ENCODE data around the gene FCSK. TPM values are rescaled to one million over a fixed set of nuclear protein-coding genes. Genes with fewer than 3 reads are reported as not detected.
A peak's percentile ranks its signal among the peaks of the same experiment; 100 is the strongest.

Gene FCSK
- total and polyA plus RNA-seq, 8 donors, result 11.7 to 33.6 (median 15.2) TPM

DNA sequence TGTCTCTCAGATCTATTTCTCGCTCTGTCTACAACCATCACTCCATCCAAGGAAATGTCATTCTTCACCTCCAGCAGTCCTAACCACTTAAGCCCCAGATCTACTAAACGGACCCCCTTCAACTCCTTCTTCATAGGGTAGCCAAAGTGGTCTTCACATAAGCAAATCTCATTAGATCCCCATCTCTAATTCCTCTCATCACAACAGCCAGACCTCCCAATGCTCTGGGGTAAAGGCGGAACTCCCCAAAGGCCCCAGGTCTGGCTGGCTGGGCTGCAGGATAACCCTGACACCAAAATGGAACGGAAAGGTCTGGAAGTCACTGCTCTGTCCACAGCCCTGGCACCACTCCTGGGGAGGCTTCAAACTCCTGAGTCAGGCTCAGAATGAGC is 26.6 kb upstream of the FCSK start:
- FAIRE-seq, result no peak
- H3K4me3 ChIP-seq, result no peak overlapping the region
- WGBS, 2 donors, result 40 to 44% methylated on average over 4 of the region's 4 CpGs

DNA sequence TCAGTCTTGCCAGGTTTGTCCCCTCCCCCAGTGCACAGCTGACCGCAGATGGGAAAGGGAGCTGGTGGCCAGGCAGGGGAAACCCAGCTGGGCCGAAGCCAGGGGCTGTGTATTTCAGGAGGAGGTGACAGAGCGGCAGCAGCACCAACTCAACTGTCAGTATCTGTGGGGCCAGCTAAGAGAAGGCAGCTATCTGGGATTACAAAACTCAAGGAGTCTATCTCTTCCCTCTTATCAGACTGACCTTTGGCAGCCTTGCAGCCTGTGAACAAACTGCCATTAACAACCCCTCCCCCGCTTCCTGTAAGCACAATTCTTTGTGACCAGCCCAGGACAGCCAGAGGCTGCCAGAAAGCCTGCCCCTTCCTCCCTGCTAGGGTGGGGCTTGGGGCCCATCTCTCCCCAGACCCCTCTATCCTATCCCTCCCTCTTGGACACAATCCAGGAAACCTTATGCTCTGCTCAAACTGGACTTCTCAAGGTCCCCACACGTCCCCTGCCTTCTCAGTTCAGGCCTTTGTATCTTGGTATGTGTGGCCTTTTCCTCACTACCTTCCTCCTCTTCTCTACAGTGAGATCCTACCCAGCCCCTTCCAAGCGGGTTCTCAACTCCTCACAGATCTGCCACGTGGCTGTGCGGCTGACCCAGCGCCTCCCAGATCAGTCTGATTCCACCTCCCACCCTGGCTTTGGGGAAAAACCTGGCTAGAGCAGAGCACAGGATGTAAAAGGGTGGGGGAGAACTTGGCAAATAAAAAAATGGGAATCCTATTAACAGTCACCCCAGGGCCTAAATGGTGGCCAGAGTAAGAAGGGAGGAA is 26.0 kb upstream of the FCSK start:
- H3K4me1 ChIP-seq, result peaks cover 16 to 36% (median 18%) of the 10 kb centered on the region in 3 donors
- ATAC-seq, result peak; percentile 86 to 93 (median 92)
- WGBS, 2 donors, result 8 to 9% methylated on average over 9 of the region's 9 CpGs

More for the DNA sequence above, 26.6 kb upstream of the FCSK start:
- Histone ChIP-seq H3K36me3 (no peaks in the 10 kb centered on the region), H3K4me1 (peaks cover 16 to 36% (median 18%) of the 10 kb centered on the region in 3 donors), H3K27ac (peak overlapping the region; percentile 47 to 92 (median 79)), H3K9me3 (no peaks in the 10 kb centered on the region), H3K27me3 (no peaks in the 10 kb centered on the region)
- TF ChIP-seq, protein P1, sequence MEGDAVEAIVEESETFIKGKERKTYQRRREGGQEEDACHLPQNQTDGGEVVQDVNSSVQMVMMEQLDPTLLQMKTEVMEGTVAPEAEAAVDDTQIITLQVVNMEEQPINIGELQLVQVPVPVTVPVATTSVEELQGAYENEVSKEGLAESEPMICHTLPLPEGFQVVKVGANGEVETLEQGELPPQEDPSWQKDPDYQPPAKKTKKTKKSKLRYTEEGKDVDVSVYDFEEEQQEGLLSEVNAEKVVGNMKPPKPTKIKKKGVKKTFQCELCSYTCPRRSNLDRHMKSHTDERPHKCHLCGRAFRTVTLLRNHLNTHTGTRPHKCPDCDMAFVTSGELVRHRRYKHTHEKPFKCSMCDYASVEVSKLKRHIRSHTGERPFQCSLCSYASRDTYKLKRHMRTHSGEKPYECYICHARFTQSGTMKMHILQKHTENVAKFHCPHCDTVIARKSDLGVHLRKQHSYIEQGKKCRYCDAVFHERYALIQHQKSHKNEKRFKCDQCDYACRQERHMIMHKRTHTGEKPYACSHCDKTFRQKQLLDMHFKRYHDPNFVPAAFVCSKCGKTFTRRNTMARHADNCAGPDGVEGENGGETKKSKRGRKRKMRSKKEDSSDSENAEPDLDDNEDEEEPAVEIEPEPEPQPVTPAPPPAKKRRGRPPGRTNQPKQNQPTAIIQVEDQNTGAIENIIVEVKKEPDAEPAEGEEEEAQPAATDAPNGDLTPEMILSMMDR (IDR thresholded peaks at IDR 0.05), result no peak
- DNase-seq (no peak), ATAC-seq (no peak)
- intact Hi-C loops (cut with DNase I), result no loop called here

DNA sequence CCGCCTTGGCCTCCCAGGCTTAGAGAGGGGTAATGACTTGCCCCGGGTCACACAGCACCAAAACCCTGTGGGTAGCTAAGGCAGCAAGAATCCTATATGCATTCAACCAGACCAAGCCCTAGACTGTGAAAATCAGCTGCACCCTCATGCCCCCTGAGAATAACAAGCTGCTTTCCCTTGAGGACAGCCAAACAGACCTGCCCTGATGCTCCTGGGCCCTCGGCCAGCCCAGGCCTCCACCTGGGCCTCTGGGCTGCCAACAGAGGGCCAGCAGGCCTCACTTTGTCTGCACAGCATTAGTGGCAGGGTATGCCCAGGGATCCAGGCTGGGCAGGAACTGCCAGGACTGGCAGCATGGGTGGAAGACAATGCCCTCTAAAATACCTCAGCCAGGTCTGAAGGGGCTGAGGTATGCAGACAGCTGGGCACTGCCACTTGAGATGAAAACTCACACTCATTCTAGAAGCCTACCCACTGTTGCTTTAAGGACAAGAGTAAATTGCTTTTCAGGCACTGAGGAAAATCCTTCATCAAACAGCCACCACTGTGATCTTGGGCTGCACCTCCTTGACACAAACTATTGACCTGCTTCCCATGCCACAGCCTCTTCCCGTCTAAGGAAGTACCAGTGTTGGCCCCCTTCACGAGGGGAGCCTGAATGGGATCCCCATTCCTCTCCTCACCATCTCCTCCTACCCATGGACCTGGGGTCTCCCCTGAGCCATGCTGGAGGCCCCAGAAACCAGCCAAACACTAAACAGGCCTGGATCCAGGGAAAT is 24.3 kb upstream of the FCSK start:
- WGBS, 2 donors, result 86% methylated on average over 5 of the region's 5 CpGs
- DNase-seq (no peak), ATAC-seq (no peak), FAIRE-seq (no peak)
- Histone ChIP-seq H3K4me3 (no peak overlapping the region), H3K9me3 (no peaks in the 10 kb centered on the region), H3K36me3 (no peaks in the 10 kb centered on the region), H3K27me3 (no peaks in the 10 kb centered on the region), H3K27ac (peak overlapping the region in 2 of 4 donors; percentile 55 to 71), H3K4me1 (peaks cover 16 to 36% (median 18%) of the 10 kb centered on the region in 3 donors)
- intact Hi-C loops (cut with DNase I), result no loop called here
- TF ChIP-seq, protein P1 (IDR thresholded peaks at IDR 0.05), result no peak

More for the DNA sequence above, 26.0 kb upstream of the FCSK start:
- DNase-seq (peak; percentile 92 to 98 (median 96)), FAIRE-seq (no peak)
- intact Hi-C loops (cut with DNase I), result no loop called here
- H3K4me3 ChIP-seq, result no peak overlapping the region
- no peaks in the 10 kb centered on the region for H3K36me3 ChIP-seq
- H3K9me3 ChIP-seq, result no peaks in the 10 kb centered on the region
- H3K27ac ChIP-seq, result peak overlapping the region; percentile 47 to 92 (median 79)
- no peaks in the 10 kb centered on the region for H3K27me3 ChIP-seq
- TF ChIP-seq, protein P1 (IDR thresholded peaks at IDR 0.05), result no peak

DNA sequence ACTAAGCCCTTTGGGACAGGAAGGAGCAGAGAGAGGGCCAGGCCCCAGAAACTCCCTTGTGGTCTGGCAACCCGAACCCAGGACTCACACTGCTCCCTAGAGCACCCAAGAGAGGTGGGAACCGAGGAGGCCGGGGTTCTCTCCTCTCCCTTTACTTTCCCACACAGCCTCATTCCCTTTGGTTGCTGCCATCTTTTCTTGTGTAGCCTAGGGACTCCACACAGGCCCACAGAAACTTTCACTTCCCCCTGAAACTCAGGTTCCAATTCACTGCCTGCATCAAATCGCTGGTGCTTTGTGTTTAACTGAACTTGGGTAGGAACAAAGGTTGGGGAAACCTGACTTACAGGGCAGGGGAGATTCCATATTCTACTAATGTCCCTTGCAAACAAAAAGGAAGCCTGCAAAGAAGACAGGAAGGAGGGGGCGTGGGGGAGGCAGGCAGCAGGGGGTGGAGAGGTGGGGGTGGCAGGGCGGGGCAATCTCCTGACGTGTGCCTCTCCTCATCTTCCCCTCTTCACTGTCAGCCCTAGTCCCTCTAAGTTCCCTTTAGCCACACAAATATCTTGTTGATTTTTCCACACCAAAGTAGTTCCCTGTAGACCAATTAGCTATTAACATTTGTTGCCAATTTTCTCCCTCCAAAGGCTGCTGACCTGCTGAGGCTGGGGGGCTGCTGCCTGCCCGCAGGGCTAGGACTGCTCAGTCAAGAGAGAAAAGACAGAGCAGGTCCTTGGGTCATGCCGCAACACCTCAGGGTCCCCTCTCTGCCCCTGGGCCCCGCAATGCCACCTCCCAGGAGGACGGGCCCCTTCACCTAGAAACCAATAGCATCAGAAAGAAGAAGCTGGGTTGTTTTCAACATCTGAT is 23.5 kb upstream of the FCSK start:
- Histone ChIP-seq H3K9me3 (no peaks in the 10 kb centered on the region), H3K27ac (peak overlapping the region in 2 of 4 donors; percentile 55 to 71), H3K27me3 (no peaks in the 10 kb centered on the region), H3K4me3 (no peak overlapping the region), H3K36me3 (no peaks in the 10 kb centered on the region), H3K4me1 (peaks cover 16 to 36% (median 18%) of the 10 kb centered on the region in 3 donors)
- 77 to 81% methylated on average over 11 of the region's 11 CpGs for WGBS, 2 donors
- no peak for FAIRE-seq
- no peak for ATAC-seq
- DNase-seq, result no peak
- intact Hi-C loops (cut with DNase I), result no loop called here
- TF ChIP-seq, protein P1 (IDR thresholded peaks at IDR 0.05), result no peak
